ENCODE data around the gene ZNF777.

DNA sequence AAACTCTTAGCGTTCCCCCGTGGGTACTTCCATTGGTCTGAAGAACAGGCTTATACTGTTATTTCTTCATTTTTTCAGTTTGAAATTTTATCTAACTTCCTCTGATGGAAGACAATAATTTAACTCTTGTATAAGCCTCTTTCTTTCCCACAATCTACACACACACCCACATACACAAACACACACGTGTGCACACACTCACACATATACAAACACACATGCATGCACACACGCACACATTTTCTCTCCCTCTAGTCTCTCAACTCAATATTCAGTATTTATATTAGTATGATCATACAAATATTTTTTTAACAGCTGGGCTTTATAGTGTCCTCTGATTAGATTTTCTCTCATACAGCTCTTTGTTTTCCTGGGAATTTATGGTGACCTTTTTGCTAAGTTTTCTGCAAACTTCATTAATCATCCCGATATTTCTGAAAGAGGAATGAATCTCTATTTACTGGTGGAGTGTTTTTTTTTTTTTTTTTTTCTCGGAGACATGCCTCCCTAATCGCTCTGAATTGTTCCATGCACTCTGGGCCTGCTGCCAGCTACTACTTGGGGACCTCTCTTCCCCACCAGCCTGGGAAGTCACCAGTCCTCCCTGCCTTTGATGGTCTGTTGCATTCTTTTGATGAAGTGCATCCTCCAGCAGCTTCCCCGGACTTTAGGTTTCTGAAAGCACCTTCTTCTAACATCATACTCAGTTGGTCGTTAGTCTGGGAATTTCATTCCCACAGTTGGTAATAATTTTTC, 75.5 kb downstream of the ZNF777 start:
- TF ChIP-seq IRF1 (CRISPR knock-in tag; IDR thresholded peaks at IDR 0.05) (no peak), FOXK1 (CRISPR knock-in tag; IDR thresholded peaks at IDR 0.05) (no peak), NFE2L1 (CRISPR knock-in tag; IDR thresholded peaks at IDR 0.05) (no peak)
- TF ChIP-seq, protein P1, sequence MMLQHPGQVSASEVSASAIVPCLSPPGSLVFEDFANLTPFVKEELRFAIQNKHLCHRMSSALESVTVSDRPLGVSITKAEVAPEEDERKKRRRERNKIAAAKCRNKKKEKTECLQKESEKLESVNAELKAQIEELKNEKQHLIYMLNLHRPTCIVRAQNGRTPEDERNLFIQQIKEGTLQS (CRISPR knock-in tag; conservative IDR thresholded peaks at IDR 0.05) = no peak
- TF ChIP-seq, protein P2, sequence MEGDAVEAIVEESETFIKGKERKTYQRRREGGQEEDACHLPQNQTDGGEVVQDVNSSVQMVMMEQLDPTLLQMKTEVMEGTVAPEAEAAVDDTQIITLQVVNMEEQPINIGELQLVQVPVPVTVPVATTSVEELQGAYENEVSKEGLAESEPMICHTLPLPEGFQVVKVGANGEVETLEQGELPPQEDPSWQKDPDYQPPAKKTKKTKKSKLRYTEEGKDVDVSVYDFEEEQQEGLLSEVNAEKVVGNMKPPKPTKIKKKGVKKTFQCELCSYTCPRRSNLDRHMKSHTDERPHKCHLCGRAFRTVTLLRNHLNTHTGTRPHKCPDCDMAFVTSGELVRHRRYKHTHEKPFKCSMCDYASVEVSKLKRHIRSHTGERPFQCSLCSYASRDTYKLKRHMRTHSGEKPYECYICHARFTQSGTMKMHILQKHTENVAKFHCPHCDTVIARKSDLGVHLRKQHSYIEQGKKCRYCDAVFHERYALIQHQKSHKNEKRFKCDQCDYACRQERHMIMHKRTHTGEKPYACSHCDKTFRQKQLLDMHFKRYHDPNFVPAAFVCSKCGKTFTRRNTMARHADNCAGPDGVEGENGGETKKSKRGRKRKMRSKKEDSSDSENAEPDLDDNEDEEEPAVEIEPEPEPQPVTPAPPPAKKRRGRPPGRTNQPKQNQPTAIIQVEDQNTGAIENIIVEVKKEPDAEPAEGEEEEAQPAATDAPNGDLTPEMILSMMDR (IDR thresholded peaks at IDR 0.05) = no peak

Measured in WTC11 (cell line).